Endothelial cell of umbilical vein (primary cell): ENCODE results near the gene CCND1. TPM values are rescaled to one million over a fixed set of nuclear protein-coding genes. Genes with fewer than 3 reads are reported as not detected.

Experiments
- BruUV-seq: library from RNA; stranded (reverse); fragments of 400-500 nt; replicated peaks from 2 replicates; lab custom pipeline; 2021; lab: Mats Ljungman, UMichigan
- CTCF ChIA-PET: fragments of 300-600, 350-600 bp; sonication (Branson Sonifier 250); formaldehyde crosslinking; loops from one replicate; lab custom pipeline; 2021; ENCODE audit warnings: antibody characterized with exemption, inconsistent platforms; lab: Charles Lee
- POLR2A ChIA-PET: fragments of 300-600, 350-600 bp; sonication (Branson Sonifier 250); formaldehyde crosslinking; loops from one replicate; lab custom pipeline; 2021; ENCODE audit warnings: antibody characterized with exemption, inconsistent platforms; lab: Charles Lee
- DNase-seq: peaks from one replicate; pipeline ENCODE4 v3.0.0-alpha.2; 2011; ENCODE audit warnings: low read depth, low spot score
- FAIRE-seq: peaks from 2 replicates; lab custom pipeline; 2011; peaks lifted over from hg19 to GRCh38; lab: Jason Lieb, UNC
- H2AFZ ChIP-seq: 2 replicates; pipeline ENCODE4 v1.6.0; 2012; ENCODE audit warnings: low read depth, low read length, control low read depth, inconsistent platforms
- H3K27ac ChIP-seq: 2 replicates; pipeline ENCODE4 v1.5.1; 2011; ENCODE audit warnings: low read depth, mild to moderate bottlenecking, control low read depth, low read length, moderate library complexity; ENCODE audit not compliant: insufficient read depth
- H3K27me3 ChIP-seq, 2 experiments: 2 replicates each; pipeline versions ENCODE4 v1.6.0 to v1.6.1; 2011; ENCODE audit warnings: low read length in 2 of 2, mixed read lengths in 1 of 2; ENCODE audit not compliant: control insufficient read depth in 2 of 2, insufficient read depth in 2 of 2
- H3K36me3 ChIP-seq, 2 experiments: 2 replicates in 1 of 2; 3 replicates in 1 of 2; pipeline ENCODE4 v1.5.1; 2011; ENCODE audit warnings: low read length in 2 of 2, mild to moderate bottlenecking in 1 of 2, moderate library complexity in 1 of 2; ENCODE audit not compliant: control insufficient read depth in 2 of 2, insufficient read depth in 2 of 2; ENCODE audit errors: extremely low read depth in 1 of 2
- H3K4me1 ChIP-seq: 3 replicates; pipeline ENCODE4 v1.5.1; 2011; ENCODE audit warnings: mild to moderate bottlenecking, low read length; ENCODE audit not compliant: control insufficient read depth, insufficient read depth; ENCODE audit errors: extremely low read depth
- H3K4me2 ChIP-seq: 2 replicates; pipeline ENCODE4 v1.6.1; 2011; ENCODE audit warnings: low read length, control low read depth, mixed read lengths; ENCODE audit not compliant: insufficient read depth
- H3K4me3 ChIP-seq, 3 experiments: fragments of 200-600 bp in 1 of 3; sonication (generic), shearing (Covaris generic) in 1 of 3; replicated peaks in 1 of 3; 2 replicates each; pipeline ENCODE4 v1.5.1; 2011 to 2016; ENCODE audit warnings: control low read depth in 3 of 3, low read length in 3 of 3, mild to moderate bottlenecking in 2 of 3, inconsistent platforms in 1 of 3, low read depth in 1 of 3, moderate library complexity in 1 of 3; ENCODE audit not compliant: insufficient read depth in 1 of 3
- H3K79me2 ChIP-seq: 2 replicates; pipeline ENCODE4 v1.6.0; 2012; ENCODE audit warnings: low read length, inconsistent platforms; ENCODE audit not compliant: control insufficient read depth, insufficient read depth
- H3K9ac ChIP-seq: replicated peaks from 2 replicates; pipeline ENCODE3; 2011; ENCODE audit warnings: low read length, control low read depth; ENCODE audit not compliant: insufficient read depth; ENCODE audit errors: extremely low read depth
- H3K9me1 ChIP-seq: replicated peaks from 3 replicates; pipeline ENCODE4 v1.6.0; 2011; ENCODE audit warnings: mild to moderate bottlenecking, low read length; ENCODE audit not compliant: control insufficient read depth, insufficient read depth; ENCODE audit errors: extremely low read depth
- H3K9me3 ChIP-seq: replicated peaks from 2 replicates; pipeline ENCODE4 v1.5.1; 2012; ENCODE audit warnings: low read length, inconsistent platforms; ENCODE audit not compliant: control insufficient read depth, insufficient read depth
- H4K20me1 ChIP-seq: replicated peaks from 2 replicates; pipeline ENCODE3; 2011; ENCODE audit warnings: mild to moderate bottlenecking, low read length; ENCODE audit not compliant: control insufficient read depth, insufficient read depth; ENCODE audit errors: extremely low read depth
- GATA2 ChIP-seq: IDR thresholded peaks from 2 replicates; pipeline ENCODE4 v1.7.0; 2011; ENCODE audit warnings: low read depth, mild to moderate bottlenecking, moderate library complexity, mixed read lengths, low read length; ENCODE audit not compliant: insufficient read length, insufficient read depth
- JUN ChIP-seq: IDR thresholded peaks from 2 replicates; pipeline ENCODE4 v1.6.1; 2011; ENCODE audit warnings: borderline replicate concordance, low read depth; ENCODE audit not compliant: insufficient read length, insufficient read depth
- POLR2A ChIP-seq: IDR thresholded peaks from 2 replicates; pipeline ENCODE4 v1.6.1; 2012; ENCODE audit warnings: low read depth, mild to moderate bottlenecking, control low read depth, low read length
- POLR2AphosphoS5 ChIP-seq: IDR thresholded peaks from 2 replicates; pipeline ENCODE4 v1.6.1; 2012; ENCODE audit warnings: low read depth, mild to moderate bottlenecking, control low read depth, low read length, moderate library complexity; ENCODE audit not compliant: insufficient read depth
- dilution Hi-C: fragments of 300-500 bp; cut with MboI; formaldehyde crosslinking; loops from one replicate; pipeline ENCODE4 v1.15.0; 2019; ENCODE audit warnings: low sequenced_read_pairs; ENCODE audit not compliant: extremely low pct_ligation_motif_present
- intact Hi-C: fragments of 100-400 bp; cut with micrococcal nuclease; formaldehyde crosslinking; loops from one replicate; pipeline ENCODE4 v1.10.0; 2022
- polyA plus RNA-seq, 4 experiments: library from polyadenylated mRNA; depleted of rRNA in 3 of 4; stranded (reverse) in 3 of 4; unstranded in 1 of 4; fragments of >200 nt; gene quantifications; 2 replicates each; pipeline versions ENCODE4 v1.2.1 to v1.2.3, GENCODE V29; 2011 to 2012; ENCODE audit warnings: missing spikeins in 1 of 4
- total RNA-seq: library from RNA; stranded (reverse); gene quantifications from 2 replicates; pipeline ENCODE4 v1.2.3, GENCODE V29; 2021
- TF ChIP-seq, protein P1 (sequence below), 2 donors: IDR thresholded peaks; 1 replicate in 1 of 2; 2 replicates in 1 of 2; pipeline ENCODE4 v1.5.1; 2011; ENCODE audit warnings: low read length in 2 of 2, mild to moderate bottlenecking in 2 of 2, moderate library complexity in 2 of 2, control low read depth in 1 of 2, inconsistent platforms in 1 of 2, low read depth in 1 of 2; ENCODE audit not compliant: insufficient read depth in 1 of 2; ENCODE audit errors: extremely low read depth in 1 of 2
- TF ChIP-seq, protein P2 (sequence below): IDR thresholded peaks from 2 replicates; pipeline ENCODE4 v1.6.1; 2011; ENCODE audit not compliant: insufficient read depth, insufficient read length

CCND1 gene
- total and polyA plus RNA-seq, 2 donors (not counting 3 experiments of a cell fraction or from before 2014, with no cell fraction given) = 98.7 to 370 TPM

DNA sequence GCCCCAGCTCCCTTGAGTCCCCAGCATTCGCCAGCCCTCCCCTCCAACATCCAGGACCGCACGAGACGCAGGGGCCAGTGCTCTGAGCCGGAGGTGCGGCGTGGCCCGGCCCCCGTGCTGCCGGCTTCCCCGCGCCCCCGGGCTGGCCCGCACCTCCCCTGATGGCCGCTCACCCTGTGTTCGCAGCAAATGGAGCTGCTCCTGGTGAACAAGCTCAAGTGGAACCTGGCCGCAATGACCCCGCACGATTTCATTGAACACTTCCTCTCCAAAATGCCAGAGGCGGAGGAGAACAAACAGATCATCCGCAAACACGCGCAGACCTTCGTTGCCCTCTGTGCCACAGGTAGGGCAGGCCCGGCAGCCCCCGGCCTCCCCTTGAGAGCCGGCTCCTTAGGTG is 2.7 kb downstream of the CCND1 start:
- TF ChIP-seq GATA2 (no peak), POLR2AphosphoS5 (no peak)
- Histone ChIP-seq H3K79me2 (peaks cover 80% of the 10 kb centered on the region), H3K9me3 (no peaks in the 10 kb centered on the region), H3K9ac (no peak overlapping the region), H3K27me3 (no peaks in the 10 kb centered on the region), H3K9me1 (no peaks in the 10 kb centered on the region), H3K27ac (no peak overlapping the region), H3K4me3 (peak overlapping the region in 1 of 3 experiments; percentile 6), H3K4me2 (peak overlapping the region; percentile 40), H4K20me1 (no peaks in the 10 kb centered on the region), H3K4me1 (peaks cover 24% of the 10 kb centered on the region), H2AFZ (no peak overlapping the region), H3K36me3 (peaks cover 12 to 23% of the 10 kb centered on the region in 2 experiments)
- BruUV-seq = no TSS peak
- DNase-seq = no peak
- ChIA-PET POLR2A (interaction anchor here (1.4 kb wide), 1 partner anchor 200 kb away, joined by 4 read pairs; no protein-coding TSS in a partner anchor), CTCF (interaction anchor here (1.0 to 6.3 kb wide), 18 partner anchors 9 to 554 kb away, joined by 3 to 154 read pairs (median 4); partner anchors contain the start of genes LTO1 and MYEOV)
- intact Hi-C loops (loop anchor here (1.0 to 2.0 kb wide), 5 partner anchors 27 to 542 kb away; no protein-coding TSS in a partner anchor), dilution Hi-C loops (no loop called here)
- no peak for FAIRE-seq

DNA sequence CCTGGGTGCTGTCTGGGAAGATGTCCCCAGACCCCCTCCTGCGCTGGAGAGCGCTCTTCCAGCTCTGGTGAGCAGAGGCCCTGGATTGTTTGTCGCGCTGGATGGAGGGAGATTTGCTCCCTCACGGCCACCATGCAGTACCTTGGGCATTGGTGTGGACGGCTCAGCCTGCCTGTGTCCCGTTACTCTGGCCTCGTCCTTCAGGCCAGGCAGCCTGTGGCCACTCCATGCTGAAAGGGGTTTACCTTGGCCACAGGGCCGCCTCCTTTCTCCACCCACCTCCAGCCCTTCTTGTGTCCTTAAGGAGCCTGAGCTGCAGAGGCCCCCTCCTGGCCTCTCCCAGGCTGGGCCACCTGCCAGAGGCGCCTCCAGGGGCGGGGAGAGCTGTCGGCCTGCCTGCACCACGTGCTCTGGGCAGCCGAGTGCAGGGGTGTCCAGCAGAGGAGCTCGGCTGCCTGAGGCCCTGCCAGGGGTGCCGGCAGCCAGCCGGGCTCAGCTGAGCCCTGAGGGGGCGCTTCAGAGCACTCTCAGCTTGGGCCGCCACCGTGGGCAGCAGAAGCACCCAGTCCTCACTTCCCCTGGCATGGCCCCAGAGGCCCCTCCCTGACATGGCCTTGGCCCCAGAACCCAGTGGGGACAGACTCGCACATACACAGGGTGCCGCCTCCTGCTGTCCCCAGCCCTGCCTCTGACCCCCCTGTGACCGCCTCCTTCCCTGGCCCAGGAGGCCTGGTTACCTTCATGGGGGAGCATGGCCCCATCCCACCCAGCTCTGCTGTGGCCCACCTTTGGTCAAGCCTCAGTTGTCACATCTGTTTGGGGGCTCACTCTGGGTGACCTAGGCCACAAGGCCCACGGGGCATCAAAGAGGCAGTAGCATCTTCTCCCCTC is 3.4 kb downstream of the CCND1 start:
- peaks cover 23% of the 10 kb centered on the region for H3K4me1 ChIP-seq
- no TSS peak for BruUV-seq
- intact Hi-C loops = no loop called here
- H4K20me1 ChIP-seq = no peaks in the 10 kb centered on the region
- peak; percentile 29 for DNase-seq
- TF ChIP-seq POLR2A (no peak), POLR2AphosphoS5 (no peak), JUN (no peak)
- TF ChIP-seq, protein P1, sequence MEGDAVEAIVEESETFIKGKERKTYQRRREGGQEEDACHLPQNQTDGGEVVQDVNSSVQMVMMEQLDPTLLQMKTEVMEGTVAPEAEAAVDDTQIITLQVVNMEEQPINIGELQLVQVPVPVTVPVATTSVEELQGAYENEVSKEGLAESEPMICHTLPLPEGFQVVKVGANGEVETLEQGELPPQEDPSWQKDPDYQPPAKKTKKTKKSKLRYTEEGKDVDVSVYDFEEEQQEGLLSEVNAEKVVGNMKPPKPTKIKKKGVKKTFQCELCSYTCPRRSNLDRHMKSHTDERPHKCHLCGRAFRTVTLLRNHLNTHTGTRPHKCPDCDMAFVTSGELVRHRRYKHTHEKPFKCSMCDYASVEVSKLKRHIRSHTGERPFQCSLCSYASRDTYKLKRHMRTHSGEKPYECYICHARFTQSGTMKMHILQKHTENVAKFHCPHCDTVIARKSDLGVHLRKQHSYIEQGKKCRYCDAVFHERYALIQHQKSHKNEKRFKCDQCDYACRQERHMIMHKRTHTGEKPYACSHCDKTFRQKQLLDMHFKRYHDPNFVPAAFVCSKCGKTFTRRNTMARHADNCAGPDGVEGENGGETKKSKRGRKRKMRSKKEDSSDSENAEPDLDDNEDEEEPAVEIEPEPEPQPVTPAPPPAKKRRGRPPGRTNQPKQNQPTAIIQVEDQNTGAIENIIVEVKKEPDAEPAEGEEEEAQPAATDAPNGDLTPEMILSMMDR (IDR thresholded peaks at IDR 0.05; ENCODE audit: extremely low read depth in 1 of 2, insufficient read depth in 1 of 2, low read depth in 1 of 2, low read length in 2 of 2) = peak; percentile 4 to 8
- TF ChIP-seq, protein P2, sequence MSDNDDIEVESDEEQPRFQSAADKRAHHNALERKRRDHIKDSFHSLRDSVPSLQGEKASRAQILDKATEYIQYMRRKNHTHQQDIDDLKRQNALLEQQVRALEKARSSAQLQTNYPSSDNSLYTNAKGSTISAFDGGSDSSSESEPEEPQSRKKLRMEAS = peak; percentile 50
- H3K9me3 ChIP-seq = no peaks in the 10 kb centered on the region
- no peaks in the 10 kb centered on the region for H3K9me1 ChIP-seq
- no peak for FAIRE-seq
- no peak overlapping the region for H3K27ac ChIP-seq
- ChIA-PET POLR2A (no interaction called here), CTCF (interaction anchor here (0.7 to 6.3 kb wide), 15 partner anchors 9 to 555 kb away, joined by 3 to 154 read pairs (median 3); partner anchors contain the start of genes LTO1 and MYEOV)
- no peaks in the 10 kb centered on the region for H3K27me3 ChIP-seq
- peak overlapping the region in 1 of 3 experiments; percentile 6 for H3K4me3 ChIP-seq
- H2AFZ ChIP-seq = no peak overlapping the region
- peak overlapping the region; percentile 40 for H3K4me2 ChIP-seq
- dilution Hi-C loops = no loop called here
- no peak overlapping the region for H3K9ac ChIP-seq
- H3K36me3 ChIP-seq = peaks cover 16 to 26% of the 10 kb centered on the region in 2 experiments
- peaks cover 86% of the 10 kb centered on the region for H3K79me2 ChIP-seq
